A204.1 (cell line): ENCODE data around the gene KIRREL1.

Experiments used
- FAIRE-seq: peaks from 2 replicates; lab custom pipeline; 2012; peaks lifted over from hg19 to GRCh38; lab: Jason Lieb, UNC

Gene KIRREL1

GRCh38 chr1:158075078-158075477, 81.6 kb downstream of the KIRREL1 start:
- no peak for FAIRE-seq

GRCh38 chr1:158076441-158076840, 83.0 kb downstream of the KIRREL1 start:
- no peak for FAIRE-seq

GRCh38 chr1:158077411-158078256, 84.2 kb downstream of the KIRREL1 start:
- no peak for FAIRE-seq

GRCh38 chr1:158078569-158079080, 85.2 kb downstream of the KIRREL1 start:
- FAIRE-seq, result no peak

- no peak for FAIRE-seq
Measured at GRCh38 chr1:158080066-158080465, 86.6 kb downstream of the KIRREL1 start.

- FAIRE-seq, result no peak
Measured at GRCh38 chr1:158084336-158084735, 90.9 kb downstream of the KIRREL1 start.

- FAIRE-seq, result no peak
Measured at GRCh38 chr1:158084747-158085146, 91.3 kb downstream of the KIRREL1 start.

- no peak for FAIRE-seq
Measured at GRCh38 chr1:158087320-158087927, 94.0 kb downstream of the KIRREL1 start.

GRCh38 chr1:158089476-158089875, 96.0 kb downstream of the KIRREL1 start:
- FAIRE-seq, result no peak

GRCh38 chr1:158089925-158090637, 96.6 kb downstream of the KIRREL1 start:
- FAIRE-seq, result no peak

- no peak for FAIRE-seq
Measured at GRCh38 chr1:158093376-158093775, 99.9 kb downstream of the KIRREL1 start.

GRCh38 chr1:158094571-158094970, 101.1 kb downstream of the KIRREL1 start:
- no peak for FAIRE-seq

- no peak for FAIRE-seq
Measured at GRCh38 chr1:158095737-158096335, 102.4 kb downstream of the KIRREL1 start.

- no peak for FAIRE-seq
Measured at GRCh38 chr1:158098256-158098655, 104.8 kb downstream of the KIRREL1 start.

GRCh38 chr1:158099185-158099584, 105.7 kb downstream of the KIRREL1 start:
- FAIRE-seq, result no peak

GRCh38 chr1:158100498-158100897, 107.1 kb downstream of the KIRREL1 start:
- FAIRE-seq, result no peak

GRCh38 chr1:158101455-158101854, 108.0 kb downstream of the KIRREL1 start:
- FAIRE-seq, result no peak

- no peak for FAIRE-seq
Measured at GRCh38 chr1:158101927-158102326, 108.5 kb downstream of the KIRREL1 start.

GRCh38 chr1:158102881-158103674, 109.6 kb downstream of the KIRREL1 start:
- FAIRE-seq, result no peak

GRCh38 chr1:158103861-158104522, 110.5 kb downstream of the KIRREL1 start:
- no peak for FAIRE-seq

- no peak for FAIRE-seq
Measured at GRCh38 chr1:158104891-158105290, 111.4 kb downstream of the KIRREL1 start.
